Mucosa of descending colon (tissue), 3 donors: ENCODE measurements around the gene TP53BP1. TPM values are rescaled to one million over a fixed set of nuclear protein-coding genes. Genes with fewer than 3 reads are reported as not detected.

Experiments used
- ATAC-seq: fragments of 200-7000 bp; cut with Tn5 transposase; one replicate; pipeline ENCODE4 v1.9.1; 2020; ENCODE audit warnings: mild to moderate bottlenecking, moderate library complexity
- DNase-seq, 3 donors: peaks; one replicate each; pipeline ENCODE4 v3.0.0-alpha.2; 2020
- H3K36me3 ChIP-seq: fragments of 200-600 bp; one replicate; pipeline ENCODE4 v1.8.0; 2021; ENCODE audit warnings: low read depth, mild to moderate bottlenecking
- H3K4me1 ChIP-seq: fragments of 200-600 bp; one replicate; pipeline ENCODE4 v1.8.0; 2021; ENCODE audit warnings: low read depth, mild to moderate bottlenecking
- H3K4me3 ChIP-seq: fragments of 200-600 bp; one replicate; pipeline ENCODE4 v1.8.0; 2021; ENCODE audit warnings: mild to moderate bottlenecking
- H3K9me3 ChIP-seq: fragments of 200-600 bp; one replicate; pipeline ENCODE4 v1.8.0; 2021; ENCODE audit warnings: mild to moderate bottlenecking
- CTCF ChIP-seq: fragments of 200-600 bp; IDR thresholded peaks from one replicate; pipeline ENCODE4 v1.8.0; 2022; ENCODE audit warnings: antibody characterized with exemption, mild to moderate bottlenecking
- intact Hi-C, 2 donors: fragments of 100-400 bp; cut with DNase I in 1 of 2; cut with micrococcal nuclease in 1 of 2; formaldehyde crosslinking; loops; one replicate each; pipeline versions ENCODE4 v1.11.0 to v1.11.1; 2022; cut with DNase I, micrococcal nuclease
- total RNA-seq, 3 donors: library from RNA; stranded (reverse); fragmentation: NEBNext Ultra II Directional in 2 of 3; extraction: Animal tissue kit (Norgen Biotek cat#: 25700) in 2 of 3; gene quantifications; one replicate each; pipeline versions ENCODE4 v1.2.1 to v1.2.4, GENCODE V29; 2021 to 2023
- donor health status: DM: no; HTN: no; CAD: no; lungs with moderate emphysema.
- donor health status: DM: no; HTN: no; CAD: no.
- donor health status: DM: no; HTN: yes; CAD: no.

TP53BP1 gene
- total RNA-seq, 3 donors from 2014 or later, result 31.8 to 46.5 (median 41.6) TPM

DNA sequence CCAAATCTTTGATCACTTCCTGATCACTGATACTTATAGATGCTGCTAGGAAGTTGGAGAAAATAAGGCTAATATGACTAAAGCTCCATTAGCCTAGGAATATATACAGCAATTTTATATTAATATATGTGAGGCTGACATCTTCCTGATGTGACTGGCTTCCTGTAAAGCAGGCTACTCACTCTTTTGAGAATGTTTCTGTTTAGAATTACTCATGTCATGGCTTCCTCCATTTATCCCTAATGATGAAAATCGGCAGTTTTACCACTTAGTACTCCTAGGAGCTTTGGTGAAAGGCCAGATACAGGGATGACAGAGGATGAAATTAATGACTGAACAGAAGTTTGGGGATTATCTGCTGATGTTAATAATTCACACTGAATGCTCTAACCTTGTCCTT, 20.6 kb upstream of the TP53BP1 start:
- peaks cover 14% of the 10 kb centered on the region for H3K4me1 ChIP-seq
- ATAC-seq (no peak), DNase-seq (no peak)
- intact Hi-C loops, result no loop called here
- H3K36me3 ChIP-seq, result no peaks in the 10 kb centered on the region
- no peak for TF ChIP-seq CTCF
- no peaks in the 10 kb centered on the region for H3K9me3 ChIP-seq
- no peak overlapping the region for H3K4me3 ChIP-seq

DNA sequence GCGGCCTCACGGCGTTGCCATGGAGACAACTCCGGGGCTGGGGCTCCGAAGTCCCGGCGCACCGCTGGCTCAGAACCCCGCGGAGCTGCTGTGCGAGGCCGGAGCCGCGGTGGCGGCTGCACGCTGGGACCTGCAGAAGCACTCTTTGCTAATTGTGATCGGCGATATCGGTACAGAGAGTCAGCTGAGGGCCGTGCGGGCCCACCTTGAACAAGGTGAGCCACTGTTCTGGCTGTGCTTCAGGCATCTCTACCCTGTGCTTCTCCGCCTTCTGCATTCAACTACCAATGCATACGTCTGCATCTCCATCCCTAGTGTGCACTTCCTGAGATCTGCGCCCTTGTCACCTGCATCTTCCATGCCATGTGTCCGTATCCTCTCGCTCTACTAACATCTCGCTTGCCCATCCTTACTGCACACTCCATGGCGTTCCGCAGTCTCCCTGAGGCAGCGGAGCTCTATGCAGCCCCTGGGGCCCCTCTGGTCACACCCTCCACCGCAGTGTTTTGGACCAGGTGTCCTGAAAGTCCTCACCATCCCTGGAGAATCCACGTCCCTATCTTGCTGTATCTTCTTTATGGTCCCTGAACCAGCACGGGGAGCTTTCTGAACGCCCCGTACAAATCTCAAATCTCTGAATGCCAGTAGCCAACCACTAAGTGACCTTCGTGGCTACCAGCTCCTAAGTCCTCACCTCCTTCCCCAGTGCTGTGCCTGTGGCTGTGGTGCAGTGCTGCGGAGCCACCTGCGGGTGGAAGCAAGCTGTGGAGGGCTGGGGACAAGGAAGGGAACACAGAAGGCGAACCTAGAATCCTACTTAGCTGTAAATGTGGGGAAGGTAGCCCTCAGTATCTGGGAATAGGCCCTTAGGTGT, 18.3 kb upstream of the TP53BP1 start:
- peak; percentile 38 for ATAC-seq
- intact Hi-C loops, result no loop called here

GRCh38 chr15:43510200-43511011, 17.4 kb upstream of the TP53BP1 start:
- ATAC-seq (peak; percentile 99), DNase-seq (peak; percentile 97 to 99 (median 97))
- intact Hi-C loops, result no loop called here
- TF ChIP-seq CTCF, result no peak
- Histone ChIP-seq H3K4me3 (peak overlapping the region; percentile 20), H3K4me1 (peaks cover 10% of the 10 kb centered on the region), H3K9me3 (no peaks in the 10 kb centered on the region), H3K36me3 (no peaks in the 10 kb centered on the region)

More for the DNA sequence above, 18.3 kb upstream of the TP53BP1 start:
- peak overlapping the region; percentile 20 for H3K4me3 ChIP-seq
- H3K36me3 ChIP-seq, result no peaks in the 10 kb centered on the region
- H3K4me1 ChIP-seq, result peaks cover 10% of the 10 kb centered on the region
- no peaks in the 10 kb centered on the region for H3K9me3 ChIP-seq
- DNase-seq, result peak in 2 of 3 donors; percentile 25 to 44
- no peak for TF ChIP-seq CTCF

DNA sequence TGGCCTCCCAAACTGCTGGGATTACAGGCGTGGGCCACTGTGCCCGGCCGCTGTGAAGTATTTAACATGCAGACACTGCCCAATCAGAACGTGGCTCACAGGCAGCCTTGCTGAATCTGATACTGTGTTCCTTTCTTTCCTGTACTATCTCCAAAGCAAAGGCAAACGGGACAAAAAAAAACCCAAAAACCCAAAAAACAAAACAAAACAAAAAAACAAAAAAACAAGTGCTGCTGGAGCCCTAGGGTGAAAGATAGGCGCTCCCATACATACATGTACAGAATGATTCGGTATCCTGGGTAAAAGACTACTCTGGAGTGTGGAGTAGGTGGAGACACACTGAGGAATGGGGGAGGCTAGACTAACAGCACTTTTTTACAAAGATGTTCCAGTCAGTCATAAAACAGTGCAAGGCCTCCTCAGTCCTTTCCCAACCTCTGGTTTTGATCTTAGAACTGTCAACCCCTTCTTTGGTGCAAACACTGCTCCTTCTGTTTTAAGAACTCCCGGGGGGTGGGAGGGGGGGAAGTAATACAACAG, 16.8 kb upstream of the TP53BP1 start:
- TF ChIP-seq CTCF, result no peak
- H3K9me3 ChIP-seq, result no peaks in the 10 kb centered on the region
- intact Hi-C loops, result no loop called here
- ATAC-seq (no peak), DNase-seq (no peak)
- no peaks in the 10 kb centered on the region for H3K36me3 ChIP-seq
- H3K4me1 ChIP-seq, result peaks cover 10% of the 10 kb centered on the region
- no peak overlapping the region for H3K4me3 ChIP-seq

- no peak for TF ChIP-seq CTCF
- Histone ChIP-seq H3K9me3 (no peaks in the 10 kb centered on the region), H3K36me3 (no peaks in the 10 kb centered on the region), H3K4me3 (no peak overlapping the region), H3K4me1 (peaks cover 10% of the 10 kb centered on the region)
- intact Hi-C loops, result no loop called here
- no peak for ATAC-seq
- no peak for DNase-seq
Measured at GRCh38 chr15:43508991-43509659, 16.2 kb upstream of the TP53BP1 start.
